HG03439 (cell line): ENCODE measurements around the gene NSUN7.

Source experiments
- ATAC-seq: cut with Tn5 transposase; IDR thresholded peaks from one replicate; pipeline ENCODE4 v1.9.1; 2021; ENCODE audit warnings: mild to moderate bottlenecking, moderate library complexity; ENCODE audit not compliant: unreplicated experiment

Gene NSUN7

DNA sequence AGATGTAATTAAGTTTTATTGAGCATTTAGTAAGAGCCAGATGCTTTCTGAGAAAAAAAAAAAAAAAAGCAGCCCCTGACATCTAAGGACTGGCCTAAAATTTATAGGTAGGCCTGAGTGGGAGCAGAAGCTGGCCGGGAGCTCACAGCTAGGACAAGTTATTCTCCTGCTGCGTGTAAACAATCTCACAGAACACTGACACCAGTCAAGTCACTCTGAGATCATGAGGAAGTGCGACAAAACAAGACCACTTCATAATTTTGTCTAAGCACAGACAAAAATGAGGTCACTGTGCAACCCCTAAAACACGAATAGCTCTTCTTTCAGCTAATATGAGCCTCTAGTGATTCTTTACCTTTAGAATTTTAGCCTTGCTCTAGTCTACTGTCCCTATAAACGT, 15.3 kb upstream of the NSUN7 start:
- ATAC-seq = no peak

- no peak for ATAC-seq
Measured at GRCh38 chr4:40736910-40737309, 12.8 kb upstream of the NSUN7 start.

- ATAC-seq = no peak
Measured at GRCh38 chr4:40737879-40738278, 11.9 kb upstream of the NSUN7 start.

DNA sequence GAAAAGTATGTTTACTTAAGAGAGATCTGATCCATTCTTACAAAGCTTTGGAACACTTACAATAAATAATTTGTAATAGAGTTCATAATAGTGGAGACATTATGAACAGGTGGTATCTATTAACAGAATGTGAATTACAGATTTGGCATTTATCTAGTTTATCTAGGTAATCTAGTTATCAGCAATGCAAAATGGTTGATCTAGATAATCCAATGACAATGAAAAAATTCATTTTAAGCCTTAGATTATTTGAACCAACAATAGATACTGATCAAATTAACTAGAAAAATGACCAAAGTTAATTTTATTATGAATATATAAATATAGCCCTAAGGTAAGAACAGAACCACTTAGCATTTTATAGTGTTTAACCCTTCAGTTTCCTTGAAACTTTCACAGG, 10.4 kb upstream of the NSUN7 start:
- ATAC-seq = no peak

DNA sequence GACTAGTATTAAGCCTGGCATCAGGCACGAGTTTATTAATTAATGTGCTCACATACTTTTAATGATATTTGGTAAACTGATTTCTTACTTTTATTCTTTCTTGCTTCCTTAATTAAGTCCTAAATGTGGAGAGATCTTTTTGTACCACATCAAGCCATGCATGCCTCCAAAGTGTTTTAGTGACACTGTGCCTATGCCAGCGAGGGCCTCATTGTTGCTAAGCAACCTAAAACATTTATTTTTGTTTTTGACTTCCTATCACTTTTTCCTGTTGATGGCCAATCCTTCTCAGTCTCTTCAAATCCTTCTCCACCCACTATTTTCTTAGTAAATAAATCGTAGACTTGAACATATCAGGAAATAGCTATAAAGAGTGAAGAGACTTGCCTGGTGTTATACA, 5.5 kb upstream of the NSUN7 start:
- ATAC-seq = no peak

DNA sequence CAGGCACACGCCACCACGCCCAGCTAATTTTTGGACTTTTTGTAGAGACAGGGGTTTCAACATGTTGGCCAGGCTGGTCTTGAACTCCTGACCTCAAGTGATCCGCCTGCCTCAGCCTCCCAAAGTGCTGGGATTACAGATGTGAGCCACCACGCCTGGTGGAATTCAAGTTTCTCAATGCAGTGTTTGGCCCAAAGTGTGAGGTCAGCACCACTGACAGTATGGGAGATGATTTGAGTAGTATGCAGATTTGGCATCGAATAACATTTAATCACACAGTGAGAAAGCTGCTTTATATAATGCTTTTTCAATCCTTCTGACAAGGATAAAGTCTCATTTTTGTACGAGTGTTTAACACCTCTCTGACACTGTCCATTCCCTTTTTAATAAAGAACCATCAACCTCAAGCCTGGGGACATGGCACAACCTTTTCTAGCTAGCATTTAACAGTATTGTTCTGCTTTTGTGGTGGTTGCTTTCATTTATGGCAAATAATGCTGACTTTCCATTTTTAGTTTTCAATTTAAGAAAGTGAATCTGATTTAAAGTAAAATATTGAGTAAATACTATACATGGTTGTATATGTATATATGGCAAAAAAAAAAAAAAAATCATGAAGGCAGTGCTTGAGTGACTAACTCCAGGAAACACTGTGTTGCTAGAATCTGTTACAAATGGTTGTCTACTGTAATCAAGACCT, 4.3 kb upstream of the NSUN7 start:
- no peak for ATAC-seq

- ATAC-seq = no peak
Measured at GRCh38 chr4:40747207-40747835, 2.4 kb upstream of the NSUN7 start.

- ATAC-seq = no peak
Measured at GRCh38 chr4:40750461-40751258, 905 bp downstream of the NSUN7 start.

DNA sequence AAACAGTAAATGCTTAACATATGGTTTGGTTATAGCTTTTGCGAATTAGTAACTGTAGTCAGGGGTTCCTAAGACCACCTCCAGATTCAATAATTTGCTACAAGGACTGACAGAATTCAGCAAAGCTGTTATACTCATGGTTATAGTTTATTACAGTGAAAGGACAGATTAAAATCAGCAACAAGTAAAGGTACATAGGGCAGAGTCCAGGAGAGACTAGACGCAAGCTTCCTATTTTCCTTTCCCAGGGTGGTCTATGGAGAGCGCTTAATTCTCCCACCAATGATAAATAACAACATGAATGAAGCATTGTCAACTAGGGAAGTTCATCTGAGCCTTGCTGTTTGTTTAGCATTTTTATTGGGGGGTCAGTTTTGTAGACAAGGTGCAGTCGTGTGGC, 5.9 kb downstream of the NSUN7 start:
- no peak for ATAC-seq

DNA sequence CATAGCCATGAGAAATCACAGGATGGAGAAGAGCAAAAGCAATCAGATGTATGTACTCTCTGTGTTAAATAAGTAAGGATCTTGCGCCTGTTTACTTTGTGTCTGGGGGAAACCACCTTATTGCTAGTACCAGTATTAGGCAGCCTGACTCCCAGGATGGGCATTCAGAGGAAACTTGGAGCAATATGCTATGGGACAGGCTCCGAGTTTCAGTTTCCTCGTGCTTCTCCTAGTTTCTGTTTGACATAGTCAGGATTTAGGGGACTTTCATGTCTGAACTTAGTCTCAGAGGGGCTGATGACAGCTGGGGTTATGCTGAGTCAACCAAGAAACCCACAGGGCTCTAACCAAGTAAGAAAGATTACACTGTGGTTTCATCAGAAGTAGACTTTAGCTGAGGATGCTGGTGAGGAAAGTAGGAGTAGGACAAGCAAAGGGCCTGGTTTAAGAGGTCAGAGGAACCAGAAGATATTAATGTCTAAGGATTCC, 13.5 kb downstream of the NSUN7 start:
- ATAC-seq = peak; percentile 99

GRCh38 chr4:40769266-40769665, 19.5 kb downstream of the NSUN7 start:
- ATAC-seq = no peak

- no peak for ATAC-seq
Measured at GRCh38 chr4:40778090-40778489, 28.3 kb downstream of the NSUN7 start.

- ATAC-seq = no peak
Measured at GRCh38 chr4:40782876-40783275, 33.1 kb downstream of the NSUN7 start.

GRCh38 chr4:40785727-40786126, 36.0 kb downstream of the NSUN7 start:
- no peak for ATAC-seq

GRCh38 chr4:40788331-40788730, 38.6 kb downstream of the NSUN7 start:
- ATAC-seq = no peak

DNA sequence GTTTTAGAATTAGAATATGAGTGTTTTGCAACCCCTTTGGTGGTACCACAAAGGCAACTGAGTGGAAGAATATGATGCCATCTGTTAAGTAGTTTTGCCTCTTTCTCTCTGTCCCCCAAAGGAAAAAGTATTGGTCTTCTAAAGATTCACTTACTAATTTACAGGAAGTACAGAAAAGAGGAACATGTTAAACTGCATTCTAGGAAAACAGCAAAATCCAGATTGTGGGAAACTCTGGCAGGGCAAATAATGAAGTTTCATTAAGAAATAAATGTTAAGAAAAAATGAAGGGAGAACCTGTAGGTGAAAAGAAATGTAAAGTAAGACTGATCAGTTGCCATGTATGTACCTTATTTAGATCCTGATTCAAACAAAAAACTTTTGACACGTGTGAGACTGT, 39.3 kb downstream of the NSUN7 start:
- no peak for ATAC-seq

DNA sequence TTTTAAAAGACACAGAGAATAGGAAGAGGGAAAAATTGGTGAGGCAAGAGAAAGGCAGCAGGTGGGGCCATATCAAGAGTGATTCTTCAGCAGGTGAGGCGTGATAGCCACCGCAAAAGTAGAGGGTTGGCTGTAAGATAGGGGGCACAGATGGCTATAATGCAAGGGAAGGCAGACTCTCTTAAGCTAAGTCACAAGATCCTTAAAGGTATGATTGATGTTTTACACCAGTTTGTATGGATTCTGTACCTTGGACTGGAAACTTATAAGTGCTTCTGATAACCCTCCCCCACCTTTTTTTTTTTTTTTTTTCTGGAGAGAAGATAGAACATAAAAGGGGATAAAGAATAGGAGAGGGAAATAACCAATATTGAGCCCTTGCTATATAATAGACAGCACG, 40.0 kb downstream of the NSUN7 start:
- ATAC-seq = no peak

DNA sequence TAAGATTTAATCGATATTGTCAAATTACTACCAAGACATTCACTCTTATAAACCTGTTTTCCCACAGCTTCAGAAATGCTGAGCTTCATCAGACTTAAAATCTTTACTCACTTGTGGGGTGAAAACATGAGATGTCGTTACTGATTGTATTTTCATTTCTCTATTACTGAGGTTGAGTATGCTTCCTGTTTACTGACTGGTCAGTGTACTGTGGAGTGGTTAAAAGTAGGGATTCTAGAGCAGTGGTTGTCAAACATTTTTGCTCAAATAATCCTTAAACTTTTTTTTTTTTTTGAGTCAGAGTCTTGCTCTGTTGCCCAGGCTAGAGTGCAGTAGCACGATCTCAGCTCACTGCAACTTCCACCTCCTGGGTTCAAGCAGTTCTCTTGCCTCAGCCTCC, 50.3 kb downstream of the NSUN7 start:
- no peak for ATAC-seq

- ATAC-seq = no peak
Measured at GRCh38 chr4:40804598-40804997, 54.8 kb downstream of the NSUN7 start.

DNA sequence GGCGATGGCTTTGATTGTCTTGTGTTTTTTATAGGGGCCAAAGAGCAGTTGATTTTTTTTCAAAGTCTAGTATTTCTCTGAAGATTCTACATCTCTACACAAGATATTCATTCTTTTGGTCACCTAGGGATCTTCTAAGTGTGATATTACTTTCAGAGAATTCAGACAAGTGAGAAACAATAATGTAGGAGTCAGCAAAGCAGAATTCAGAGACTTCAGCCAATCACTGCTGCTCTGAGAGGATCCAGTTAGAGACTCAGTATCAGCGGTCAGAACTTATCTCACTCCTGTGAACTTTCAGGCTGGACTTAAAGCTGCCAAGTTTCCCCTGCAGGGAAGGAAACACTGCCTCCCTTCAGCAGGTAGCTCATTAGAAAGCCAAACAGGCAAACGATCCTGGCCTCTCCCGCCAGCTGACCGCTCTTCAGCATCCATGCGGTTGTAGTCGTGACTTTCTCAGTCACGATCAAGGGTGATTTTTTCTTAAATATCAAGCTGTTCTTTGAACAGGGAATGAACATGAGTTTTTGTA, 59.2 kb downstream of the NSUN7 start:
- no peak for ATAC-seq

- no peak for ATAC-seq
Measured at GRCh38 chr4:40811956-40812355, 62.2 kb downstream of the NSUN7 start.

DNA sequence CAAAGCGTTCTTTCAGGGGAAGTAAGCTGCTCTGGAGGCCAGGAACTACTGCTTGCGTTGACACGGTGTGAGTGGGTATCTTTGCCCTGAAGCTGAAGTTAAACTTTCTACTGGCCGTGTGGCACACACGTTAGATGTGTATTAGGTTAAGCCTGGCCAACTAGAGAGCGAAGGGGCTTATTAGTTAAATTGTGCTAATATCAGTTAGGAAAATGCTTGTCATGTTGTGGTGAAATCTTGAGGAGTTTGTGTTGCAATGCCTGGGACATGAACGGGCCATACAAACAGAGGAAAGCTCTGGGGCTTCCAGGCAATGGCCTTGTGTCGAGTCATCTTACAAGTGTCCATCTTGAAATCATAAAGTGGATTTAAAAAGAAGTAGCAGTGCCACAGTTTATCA, 62.6 kb downstream of the NSUN7 start:
- no peak for ATAC-seq
